HuH-7.5 (cell line): ENCODE measurements around the gene MAPK11.

ENCODE experiments used
- DNase-seq: peaks from one replicate; pipeline ENCODE4 v3.0.0; 2011; ENCODE audit warnings: low spot score

Gene MAPK11

GRCh38 chr22:50269970-50270665 lies at the start of gene MAPK11:
TSS of gene MAPK11 (minus strand) at chr22:50270380. CDS start at chr22:50270292, 88 bp downstream.
- DNase-seq = no peak

- no peak for DNase-seq
These were observed 49.3 kb upstream of the MAPK11 start for GRCh38 chr22:50319503-50319951.

GRCh38 chr22:50318698-50319411 lies 48.7 kb upstream of the MAPK11 start:
- DNase-seq = peak; percentile 18

GRCh38 chr22:50318356-50318697 lies 48.1 kb upstream of the MAPK11 start:
- peak; percentile 21 for DNase-seq

- DNase-seq = peak; percentile 5
These were observed 47.5 kb upstream of the MAPK11 start for GRCh38 chr22:50317674-50318073.

- no peak for DNase-seq
These were observed 47.0 kb upstream of the MAPK11 start for GRCh38 chr22:50317178-50317577.

- DNase-seq = peak; percentile 4
These were observed 46.2 kb upstream of the MAPK11 start for GRCh38 chr22:50316114-50317065.

GRCh38 chr22:50315289-50316113 lies 45.3 kb upstream of the MAPK11 start:
- peak; percentile 3 for DNase-seq

- no peak for DNase-seq
These were observed 44.5 kb upstream of the MAPK11 start for GRCh38 chr22:50314455-50315288.

- no peak for DNase-seq
These were observed 43.9 kb upstream of the MAPK11 start for GRCh38 chr22:50314081-50314454.

- DNase-seq = no peak
These were observed 43.4 kb upstream of the MAPK11 start for GRCh38 chr22:50313600-50313999.

GRCh38 chr22:50313021-50313420 lies 42.8 kb upstream of the MAPK11 start:
- no peak for DNase-seq

GRCh38 chr22:50312371-50312770 lies 42.2 kb upstream of the MAPK11 start:
- DNase-seq = no peak

GRCh38 chr22:50311606-50312351 lies 41.6 kb upstream of the MAPK11 start:
- DNase-seq = no peak

- DNase-seq = no peak
These were observed 40.8 kb upstream of the MAPK11 start for GRCh38 chr22:50310949-50311444.

- DNase-seq = no peak
These were observed 40.0 kb upstream of the MAPK11 start for GRCh38 chr22:50310031-50310722.

- DNase-seq = no peak
These were observed 39.4 kb upstream of the MAPK11 start for GRCh38 chr22:50309601-50309991.

- DNase-seq = no peak
These were observed 38.9 kb upstream of the MAPK11 start for GRCh38 chr22:50308986-50309600.

GRCh38 chr22:50308597-50308935 lies 38.4 kb upstream of the MAPK11 start:
- DNase-seq = no peak
